Colonic mucosa (tissue), 4 donors: ENCODE data around the gene EYA2. TPM values are rescaled to one million over a fixed set of nuclear protein-coding genes. Genes with fewer than 3 reads are reported as not detected.

Source experiments
- DNase-seq: peaks from one replicate; pipeline ENCODE4 v3.0.0-alpha.2; 2020
- H3K27ac ChIP-seq: fragments of 200-600 bp; one replicate; pipeline ENCODE4 v1.8.0; 2021
- H3K27me3 ChIP-seq: fragments of 200-600 bp; one replicate; pipeline ENCODE4 v1.8.0; 2021
- H3K36me3 ChIP-seq: fragments of 200-600 bp; one replicate; pipeline ENCODE4 v1.8.0; 2021
- H3K4me1 ChIP-seq: fragments of 200-600 bp; one replicate; pipeline ENCODE4 v1.8.0; 2021; ENCODE audit warnings: mild to moderate bottlenecking
- H3K4me3 ChIP-seq: fragments of 200-600 bp; one replicate; pipeline ENCODE4 v1.8.0; 2021
- H3K9ac ChIP-seq, 2 donors: one replicate each; pipeline ENCODE4 v1.7.0; 2013; ENCODE audit warnings: control low read depth in 2 of 2, low read depth in 2 of 2, low read length in 2 of 2
- H3K9me3 ChIP-seq: fragments of 200-600 bp; one replicate; pipeline ENCODE4 v1.8.0; 2021
- CTCF ChIP-seq: fragments of 200-600 bp; IDR thresholded peaks from one replicate; pipeline ENCODE4 v1.8.0; 2022; ENCODE audit warnings: antibody characterized with exemption, mild to moderate bottlenecking
- intact Hi-C: fragments of 100-400 bp; cut with DNase I; formaldehyde crosslinking; loops from one replicate; pipeline ENCODE4 v1.14.1; 2022
- total RNA-seq, 2 donors: library from RNA; stranded (reverse); fragmentation: NEBNext Ultra II Directional in 1 of 2; extraction: Animal tissue kit (Norgen Biotek cat#: 25700) in 1 of 2; gene quantifications; one replicate each; pipeline ENCODE4 v1.2.1, GENCODE V29; 2021
- donor health status: healthy.
- donor health status: DM: no; HTN: no; CAD: no.
- donor health status: DM: no; HTN: no; CAD: no.

The EYA2 gene
- total RNA-seq, 2 donors from 2014 or later: 8.9 to 16.8 TPM

- H3K4me1 ChIP-seq: no peaks in the 10 kb centered on the region
- H3K27ac ChIP-seq: no peak overlapping the region
- no peaks in the 10 kb centered on the region for H3K9me3 ChIP-seq
- no peaks in the 10 kb centered on the region for H3K36me3 ChIP-seq
- no peak overlapping the region for H3K4me3 ChIP-seq
- no peak for TF ChIP-seq CTCF
- DNase-seq: no peak
- no peak overlapping the region for H3K9ac ChIP-seq
- intact Hi-C loops: no loop called here
- H3K27me3 ChIP-seq: no peaks in the 10 kb centered on the region
Observed at GRCh38 chr20:46883892-46884291, 10.8 kb upstream of the EYA2 start.

DNA sequence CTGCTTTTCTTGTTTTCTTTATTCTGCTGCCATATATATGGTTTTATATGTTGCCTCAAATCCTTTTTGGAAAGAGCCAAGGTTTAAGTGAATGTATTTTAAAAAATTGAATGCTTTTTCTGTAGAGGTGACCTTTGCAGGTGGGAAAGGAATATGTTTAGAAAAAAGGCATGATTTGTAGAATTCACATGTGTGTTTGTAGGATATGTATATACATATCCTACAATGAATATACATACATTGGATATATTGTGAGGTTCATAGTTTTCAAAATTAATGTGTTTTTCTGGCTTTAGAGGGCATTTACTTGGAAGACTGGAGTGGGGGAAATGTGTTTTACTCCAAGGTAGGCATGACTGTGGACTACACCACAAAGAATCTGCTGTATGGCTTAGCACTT lies 4.0 kb upstream of the EYA2 start:
- H3K9ac ChIP-seq: no peak overlapping the region
- H3K27me3 ChIP-seq: no peaks in the 10 kb centered on the region
- intact Hi-C loops: loop anchor here (10.0 kb wide), 1 partner anchor 126 kb away; no protein-coding TSS in a partner anchor
- H3K9me3 ChIP-seq: no peaks in the 10 kb centered on the region
- H3K36me3 ChIP-seq: no peaks in the 10 kb centered on the region
- no peak for TF ChIP-seq CTCF
- no peak for DNase-seq
- no peaks in the 10 kb centered on the region for H3K4me1 ChIP-seq
- no peak overlapping the region for H3K4me3 ChIP-seq
- H3K27ac ChIP-seq: no peak overlapping the region

- no peak overlapping the region for H3K9ac ChIP-seq
- H3K9me3 ChIP-seq: no peaks in the 10 kb centered on the region
- H3K36me3 ChIP-seq: no peaks in the 10 kb centered on the region
- no peaks in the 10 kb centered on the region for H3K27me3 ChIP-seq
- DNase-seq: no peak
- H3K4me3 ChIP-seq: no peak overlapping the region
- H3K27ac ChIP-seq: no peak overlapping the region
- no peaks in the 10 kb centered on the region for H3K4me1 ChIP-seq
- intact Hi-C loops: loop anchor here (10.0 kb wide), 1 partner anchor 128 kb away; no protein-coding TSS in a partner anchor
- TF ChIP-seq CTCF: no peak
Observed at GRCh38 chr20:46893051-46893450, 1.6 kb upstream of the EYA2 start.

- no peak for TF ChIP-seq CTCF
- DNase-seq: no peak
- Histone ChIP-seq H3K9ac (no peak overlapping the region), H3K9me3 (no peaks in the 10 kb centered on the region), H3K27ac (no peak overlapping the region), H3K36me3 (no peaks in the 10 kb centered on the region), H3K4me1 (no peaks in the 10 kb centered on the region), H3K27me3 (no peaks in the 10 kb centered on the region), H3K4me3 (peak overlapping the region; percentile 55)
- intact Hi-C loops: loop anchor here (10.0 kb wide), 1 partner anchor 129 kb away; no protein-coding TSS in a partner anchor
Observed at GRCh38 chr20:46893877-46894578, 615 bp upstream of the EYA2 start.

DNA sequence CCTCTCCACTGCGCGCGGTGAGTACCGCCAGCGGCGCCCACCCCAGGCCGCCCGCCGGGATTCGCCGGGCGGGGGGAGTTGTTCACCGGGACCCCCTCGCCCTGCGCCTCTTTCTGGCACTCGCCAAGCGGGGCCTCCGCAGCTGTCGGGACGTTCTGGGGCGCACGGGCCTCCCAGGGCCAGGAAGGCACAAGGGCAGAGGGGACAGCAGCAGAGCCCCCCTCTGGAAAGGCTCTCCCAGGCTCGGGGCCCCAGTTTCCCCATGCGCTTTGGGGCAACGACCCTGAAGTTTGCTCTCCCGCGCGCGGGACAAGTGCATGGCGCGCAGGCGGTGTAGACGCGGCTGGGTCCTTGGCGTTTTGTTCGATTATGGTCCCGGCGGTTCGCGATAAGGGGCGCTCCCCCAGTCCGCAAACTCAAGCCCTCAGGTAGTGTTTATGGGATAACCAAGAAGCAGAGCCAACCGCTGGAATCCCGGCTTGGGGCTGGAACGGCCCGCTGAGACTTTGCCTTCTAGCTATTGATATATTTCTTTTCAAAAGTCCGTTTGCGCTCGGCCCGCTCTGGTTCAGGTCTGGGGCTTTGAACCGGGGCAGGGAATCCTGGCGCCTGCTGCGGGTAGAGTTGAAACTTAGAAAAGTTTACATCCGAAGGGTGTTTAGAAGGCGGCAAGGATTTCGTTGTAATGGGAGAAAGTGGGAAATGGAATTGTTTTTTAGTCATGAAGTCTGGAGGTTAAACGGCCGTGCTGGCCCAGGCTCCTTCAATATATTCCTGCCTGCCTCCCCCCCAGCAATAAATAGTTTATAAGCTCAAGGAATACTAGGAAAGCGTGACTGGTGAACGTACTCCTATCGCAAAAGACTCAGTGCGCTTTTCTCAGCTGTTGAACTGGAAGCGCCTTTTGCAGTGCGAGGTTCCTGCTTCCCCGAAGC lies 595 bp downstream of the EYA2 start:
- Histone ChIP-seq H3K9ac (peak overlapping the region; percentile 41 to 72), H3K27me3 (no peaks in the 10 kb centered on the region), H3K27ac (peak overlapping the region; percentile 25), H3K9me3 (no peaks in the 10 kb centered on the region), H3K4me1 (no peaks in the 10 kb centered on the region), H3K36me3 (no peaks in the 10 kb centered on the region), H3K4me3 (peak overlapping the region; percentile 55)
- intact Hi-C loops: loop anchor here (10.0 kb wide), 1 partner anchor 130 kb away; no protein-coding TSS in a partner anchor
- TF ChIP-seq CTCF: no peak
- peak; percentile 50 for DNase-seq
